Trophoblast cell (in vitro differentiated cells and primary cell): ENCODE results near the gene CDX2. TPM values are rescaled to one million over a fixed set of nuclear protein-coding genes. Genes with fewer than 3 reads are reported as not detected.

Experiments used
- DNase-seq, 2 donors: peaks; one replicate each; pipeline ENCODE4 v3.0.0-alpha.2; 2016
- H2AFZ ChIP-seq: 2 replicates; pipeline ENCODE4 v1.6.1; 2013; ENCODE audit warnings: low read length, moderate library complexity, mild to moderate bottlenecking; ENCODE audit not compliant: insufficient read depth, poor library complexity
- H2AK5ac ChIP-seq: 2 replicates; pipeline ENCODE4 v1.6.1; 2013; ENCODE audit warnings: mild to moderate bottlenecking, low read length
- H2BK120ac ChIP-seq: 2 replicates; pipeline ENCODE4 v1.6.1; 2013; ENCODE audit warnings: low read length, mild to moderate bottlenecking, moderate library complexity; ENCODE audit not compliant: insufficient read depth, poor library complexity
- H2BK12ac ChIP-seq: 2 replicates; pipeline ENCODE4 v1.6.1; 2013; ENCODE audit warnings: mild to moderate bottlenecking, low read length, moderate library complexity
- H2BK5ac ChIP-seq: 2 replicates; pipeline ENCODE4 v1.6.1; 2013; ENCODE audit warnings: low read length, low read depth, moderate library complexity, mild to moderate bottlenecking; ENCODE audit not compliant: poor library complexity
- H3K14ac ChIP-seq: 2 replicates; pipeline ENCODE4 v1.6.1; 2013; ENCODE audit warnings: mild to moderate bottlenecking, low read length
- H3K18ac ChIP-seq: 2 replicates; pipeline ENCODE4 v1.6.1; 2013; ENCODE audit warnings: mild to moderate bottlenecking, low read length
- H3K23ac ChIP-seq: 2 replicates; pipeline ENCODE4 v1.6.1; 2013; ENCODE audit warnings: low read length
- H3K27ac ChIP-seq: 2 replicates; pipeline ENCODE4 v1.5.1; 2013; ENCODE audit warnings: low read depth, mild to moderate bottlenecking, inconsistent platforms, low read length, moderate library complexity
- H3K27me3 ChIP-seq: 2 replicates; pipeline ENCODE4 v1.6.1; 2013; ENCODE audit warnings: inconsistent platforms, mild to moderate bottlenecking, low read length, moderate library complexity; ENCODE audit not compliant: insufficient read depth
- H3K36me3 ChIP-seq, 2 experiments: 1 replicate in 1 of 2; 2 replicates in 1 of 2; pipeline ENCODE4 v1.6.1; 2013; ENCODE audit warnings: low read length in 2 of 2, mild to moderate bottlenecking in 2 of 2, moderate library complexity in 1 of 2; ENCODE audit not compliant: insufficient read depth in 2 of 2, control insufficient read depth in 1 of 2
- H3K4ac ChIP-seq: 2 replicates; pipeline ENCODE4 v1.6.1; 2013; ENCODE audit warnings: low read depth, mild to moderate bottlenecking, low read length, moderate library complexity
- H3K4me1 ChIP-seq, 2 experiments: 1 replicate in 1 of 2; 2 replicates in 1 of 2; pipeline ENCODE4 v1.6.1; 2013; ENCODE audit warnings: low read length in 2 of 2, mild to moderate bottlenecking in 2 of 2, moderate library complexity in 1 of 2; ENCODE audit not compliant: insufficient read depth in 2 of 2, control insufficient read depth in 1 of 2
- H3K4me2 ChIP-seq: 2 replicates; pipeline ENCODE4 v1.6.1; 2013; ENCODE audit warnings: inconsistent platforms, mild to moderate bottlenecking, low read length, moderate library complexity
- H3K4me3 ChIP-seq: 2 replicates; pipeline ENCODE4 v1.5.1; 2013; ENCODE audit warnings: mild to moderate bottlenecking, low read depth, low read length, inconsistent platforms
- H3K79me1 ChIP-seq: one replicate; pipeline ENCODE4 v1.6.1; 2013; ENCODE audit warnings: low read length
- H3K79me2 ChIP-seq: 2 replicates; pipeline ENCODE4 v1.6.1; 2013; ENCODE audit warnings: low read length, mild to moderate bottlenecking; ENCODE audit not compliant: control insufficient read depth, insufficient read depth, poor library complexity
- H3K9ac ChIP-seq: 2 replicates; pipeline ENCODE4 v1.6.1; 2013; ENCODE audit warnings: mild to moderate bottlenecking, low read length
- H3K9me3 ChIP-seq: 2 replicates; pipeline ENCODE4 v1.6.1; 2013; ENCODE audit warnings: low read depth, mild to moderate bottlenecking, control low read depth, inconsistent platforms, low read length; ENCODE audit not compliant: insufficient read depth
- H4K12ac ChIP-seq: 2 replicates; pipeline ENCODE4 v1.6.1; 2013; ENCODE audit warnings: low read depth, mild to moderate bottlenecking, low read length, moderate library complexity
- H4K8ac ChIP-seq: 2 replicates; pipeline ENCODE4 v1.6.1; 2013; ENCODE audit warnings: low read depth, mild to moderate bottlenecking, low read length, moderate library complexity
- H4K91ac ChIP-seq: one replicate; pipeline ENCODE4 v1.6.1; 2013; ENCODE audit warnings: low read depth, mild to moderate bottlenecking, low read length, moderate library complexity
- WGBS: extraction: QIAGEN DNeasy Blood & Tissue Kit; methylation state at CpG from one replicate; pipeline ENCODE4 v1.1.7; 2013; ENCODE audit warnings: missing lambda C conversion rate; ENCODE audit not compliant: insufficient read length, insufficient coverage; ENCODE audit errors: extremely low coverage; 5-methylcytosine and 5-hydroxymethylcytosine counted together
- polyA plus RNA-seq: library from polyadenylated mRNA; stranded (reverse); fragments of 200-250 nt; gene quantifications from 2 replicates; pipeline ENCODE4 v1.2.3, GENCODE V29; 2013

CDX2 gene
- 2.7 and 2.8 TPM in 2 replicates for polyA plus RNA-seq

DNA sequence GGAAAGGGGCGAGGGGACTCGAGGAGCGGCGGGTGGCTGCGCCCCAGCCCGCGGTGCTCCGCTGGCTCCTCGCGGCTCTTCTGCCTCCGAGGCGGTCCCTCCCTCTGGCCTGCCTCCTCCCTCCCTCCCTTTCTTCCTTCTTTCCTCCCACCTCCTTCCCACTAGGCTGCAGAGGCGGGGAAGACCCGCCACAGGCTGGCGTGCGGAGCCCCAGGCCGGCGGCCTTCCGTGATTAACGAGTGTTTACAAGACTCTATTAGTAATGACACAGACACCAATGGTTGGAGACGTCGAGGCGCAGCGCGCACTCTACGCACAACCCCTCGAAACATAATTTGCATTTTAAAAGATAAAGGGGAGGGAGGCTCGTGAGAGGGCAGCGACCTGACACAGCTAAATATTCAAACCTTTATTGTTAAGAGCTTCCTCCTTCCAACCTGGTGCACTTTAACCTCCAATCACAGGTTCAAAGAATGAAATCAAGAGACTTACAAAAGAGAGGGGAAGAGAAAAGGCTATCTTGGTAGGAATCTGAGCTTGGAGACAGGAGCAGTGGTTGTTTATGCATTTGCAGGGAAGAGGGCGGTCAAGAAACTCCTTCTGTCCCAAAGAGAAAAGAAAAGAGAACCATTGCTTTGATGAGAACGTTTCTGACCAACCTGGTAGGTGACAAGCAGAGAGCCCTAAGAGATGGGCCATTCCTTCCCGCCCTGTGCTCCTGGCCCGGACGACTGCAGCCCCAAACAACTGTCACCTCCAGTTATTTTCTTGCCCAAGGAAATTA lies at the start of gene CDX2:
TSS of gene CDX2 (minus strand) at position 234 of the 784 bp plus-strand sequence. CDS start 309 bp downstream, outside the sequence.
- Histone ChIP-seq H3K36me3 (peaks cover 0 to under 1% of the 10 kb centered on the region in 2 experiments), H3K4me2 (peak within 1 kb of the TSS; percentile 85), H3K4me1 (peaks cover 40% of the 10 kb centered on the region in 2 experiments), H3K79me1 (peaks cover 6% of the 10 kb centered on the region), H2AK5ac (peak within 1 kb of the TSS; percentile 22), H3K27me3 (peaks cover 56% of the 10 kb centered on the region), H3K9me3 (peaks cover 3% of the 10 kb centered on the region), H2BK12ac (peak within 1 kb of the TSS; percentile 12), H4K12ac (no peak within 1 kb of the TSS), H3K4me3 (peak within 1 kb of the TSS; percentile 74), H4K91ac (peak within 1 kb of the TSS; percentile 25), H4K8ac (peak within 1 kb of the TSS; percentile 32), H3K23ac (no peak within 1 kb of the TSS), H3K27ac (no peak within 1 kb of the TSS), H3K79me2 (no peaks in the 10 kb centered on the region), H2AFZ (peak within 1 kb of the TSS; percentile 43), H3K9ac (peak within 1 kb of the TSS; percentile 16), H3K18ac (peak within 1 kb of the TSS; percentile 39), H3K4ac (no peak within 1 kb of the TSS), H2BK5ac (no peak within 1 kb of the TSS), H2BK120ac (no peak within 1 kb of the TSS), H3K14ac (peak within 1 kb of the TSS; percentile 16)
- no CpG with 5 or more reads among the region's 34 CpGs for WGBS
- no peak for DNase-seq

DNA sequence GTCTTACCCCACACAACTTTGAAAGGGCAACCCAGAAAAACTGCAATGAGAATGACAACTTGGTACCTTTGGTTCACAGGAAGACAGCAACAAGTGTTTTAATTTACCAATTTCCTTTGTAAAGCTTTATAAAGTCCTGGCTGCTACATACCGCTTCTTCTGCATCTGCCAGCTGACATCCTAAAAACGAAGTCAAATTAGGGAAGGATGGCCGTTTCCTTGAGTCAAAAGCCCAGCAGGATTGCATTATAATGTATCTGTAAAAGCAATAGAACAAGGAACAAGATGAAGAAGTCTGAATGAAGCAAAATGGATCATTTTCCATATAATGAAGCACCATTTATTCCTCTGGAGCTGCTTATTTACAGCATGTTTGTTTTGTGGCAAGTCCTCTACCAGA lies 45.2 kb upstream of the CDX2 start:
- Histone ChIP-seq H3K14ac (no peak overlapping the region), H2BK120ac (no peak overlapping the region), H3K9me3 (no peaks in the 10 kb centered on the region), H3K79me2 (no peaks in the 10 kb centered on the region), H3K79me1 (no peaks in the 10 kb centered on the region), H4K12ac (no peak overlapping the region), H3K9ac (no peak overlapping the region), H3K4me1 (no peaks in the 10 kb centered on the region), H2BK5ac (no peak overlapping the region), H3K23ac (no peak overlapping the region), H3K4ac (no peak overlapping the region), H4K91ac (no peak overlapping the region), H3K18ac (no peak overlapping the region), H3K27ac (no peak overlapping the region), H2AFZ (no peak overlapping the region), H4K8ac (no peak overlapping the region), H3K4me3 (no peak overlapping the region), H3K4me2 (no peak overlapping the region), H3K27me3 (no peaks in the 10 kb centered on the region), H3K36me3 (no peaks in the 10 kb centered on the region), H2AK5ac (no peak overlapping the region), H2BK12ac (no peak overlapping the region)
- no peak for DNase-seq
- no CpG with 5 or more reads among the region's 3 CpGs for WGBS

DNA sequence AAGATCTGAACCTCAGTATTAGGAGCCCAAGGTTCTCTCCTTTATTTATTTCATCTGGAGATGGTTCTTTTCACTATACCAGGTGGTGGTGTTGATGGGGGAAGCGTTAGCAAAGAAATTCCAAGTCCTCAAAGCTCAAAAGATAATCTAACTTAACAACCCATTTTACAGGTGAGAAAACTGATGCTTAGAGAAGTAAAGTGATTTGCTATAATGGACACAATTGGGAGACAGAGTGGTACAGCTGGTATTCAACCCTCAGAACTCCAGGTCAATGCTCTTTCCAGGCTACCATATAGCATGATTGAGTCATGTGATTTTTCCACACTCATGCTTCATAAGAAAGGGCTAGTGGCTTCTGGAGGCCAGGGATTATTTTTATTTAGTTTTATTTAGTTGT lies 44.4 kb upstream of the CDX2 start:
- H3K79me2 ChIP-seq = no peaks in the 10 kb centered on the region
- no peak overlapping the region for H3K9ac ChIP-seq
- H3K4me1 ChIP-seq = no peaks in the 10 kb centered on the region
- no peak overlapping the region for H4K12ac ChIP-seq
- no peak overlapping the region for H3K4ac ChIP-seq
- no peak overlapping the region for H2BK120ac ChIP-seq
- H4K91ac ChIP-seq = no peak overlapping the region
- WGBS = no CpG with 5 or more reads among the region's 1 CpG
- H3K14ac ChIP-seq = no peak overlapping the region
- H3K36me3 ChIP-seq = no peaks in the 10 kb centered on the region
- H3K27ac ChIP-seq = no peak overlapping the region
- no peaks in the 10 kb centered on the region for H3K27me3 ChIP-seq
- no peaks in the 10 kb centered on the region for H3K79me1 ChIP-seq
- H3K23ac ChIP-seq = no peak overlapping the region
- no peak overlapping the region for H2BK5ac ChIP-seq
- no peak overlapping the region for H3K4me2 ChIP-seq
- H3K9me3 ChIP-seq = no peaks in the 10 kb centered on the region
- H2AK5ac ChIP-seq = no peak overlapping the region
- no peak overlapping the region for H4K8ac ChIP-seq
- H3K4me3 ChIP-seq = no peak overlapping the region
- H2BK12ac ChIP-seq = no peak overlapping the region
- H3K18ac ChIP-seq = no peak overlapping the region
- H2AFZ ChIP-seq = no peak overlapping the region
- no peak for DNase-seq

DNA sequence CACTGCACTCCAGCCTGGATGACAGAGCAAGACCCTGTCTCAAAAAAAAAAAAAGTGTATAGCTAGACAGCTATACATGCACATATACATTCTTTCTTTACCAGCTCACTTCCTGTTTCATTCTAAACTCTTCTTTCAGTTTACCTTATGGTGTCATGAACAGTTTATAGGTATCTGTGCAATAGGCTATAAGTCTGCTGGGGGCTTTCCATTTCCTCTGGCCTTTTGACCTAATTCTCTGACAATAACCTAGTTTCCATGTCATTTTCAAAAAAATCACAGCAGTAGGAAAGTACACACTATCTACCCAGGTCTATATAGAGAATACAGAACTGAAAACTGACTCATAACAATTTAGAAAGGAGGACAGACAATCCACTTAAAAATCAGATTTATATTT lies 43.8 kb upstream of the CDX2 start:
- no peak overlapping the region for H3K4me2 ChIP-seq
- no peak for DNase-seq
- H3K14ac ChIP-seq = no peak overlapping the region
- H3K79me1 ChIP-seq = no peaks in the 10 kb centered on the region
- H2AK5ac ChIP-seq = no peak overlapping the region
- H3K27ac ChIP-seq = no peak overlapping the region
- no peak overlapping the region for H4K91ac ChIP-seq
- H3K9ac ChIP-seq = no peak overlapping the region
- no peak overlapping the region for H3K4ac ChIP-seq
- H3K23ac ChIP-seq = no peak overlapping the region
- H2BK12ac ChIP-seq = no peak overlapping the region
- no peaks in the 10 kb centered on the region for H3K4me1 ChIP-seq
- no peaks in the 10 kb centered on the region for H3K36me3 ChIP-seq
- H3K18ac ChIP-seq = no peak overlapping the region
- H2BK120ac ChIP-seq = no peak overlapping the region
- H3K9me3 ChIP-seq = no peaks in the 10 kb centered on the region
- no peaks in the 10 kb centered on the region for H3K27me3 ChIP-seq
- H2AFZ ChIP-seq = no peak overlapping the region
- H4K12ac ChIP-seq = no peak overlapping the region
- H3K4me3 ChIP-seq = no peak overlapping the region
- no peaks in the 10 kb centered on the region for H3K79me2 ChIP-seq
- H4K8ac ChIP-seq = no peak overlapping the region
- no peak overlapping the region for H2BK5ac ChIP-seq
